ENCODE measurements around the gene PLCXD1.
"Not testable (repeated sequence)": the region's sequence is repeated elsewhere in the genome, so short reads cannot be mapped to it uniquely, and the experiment has no call there.

Gene PLCXD1

DNA sequence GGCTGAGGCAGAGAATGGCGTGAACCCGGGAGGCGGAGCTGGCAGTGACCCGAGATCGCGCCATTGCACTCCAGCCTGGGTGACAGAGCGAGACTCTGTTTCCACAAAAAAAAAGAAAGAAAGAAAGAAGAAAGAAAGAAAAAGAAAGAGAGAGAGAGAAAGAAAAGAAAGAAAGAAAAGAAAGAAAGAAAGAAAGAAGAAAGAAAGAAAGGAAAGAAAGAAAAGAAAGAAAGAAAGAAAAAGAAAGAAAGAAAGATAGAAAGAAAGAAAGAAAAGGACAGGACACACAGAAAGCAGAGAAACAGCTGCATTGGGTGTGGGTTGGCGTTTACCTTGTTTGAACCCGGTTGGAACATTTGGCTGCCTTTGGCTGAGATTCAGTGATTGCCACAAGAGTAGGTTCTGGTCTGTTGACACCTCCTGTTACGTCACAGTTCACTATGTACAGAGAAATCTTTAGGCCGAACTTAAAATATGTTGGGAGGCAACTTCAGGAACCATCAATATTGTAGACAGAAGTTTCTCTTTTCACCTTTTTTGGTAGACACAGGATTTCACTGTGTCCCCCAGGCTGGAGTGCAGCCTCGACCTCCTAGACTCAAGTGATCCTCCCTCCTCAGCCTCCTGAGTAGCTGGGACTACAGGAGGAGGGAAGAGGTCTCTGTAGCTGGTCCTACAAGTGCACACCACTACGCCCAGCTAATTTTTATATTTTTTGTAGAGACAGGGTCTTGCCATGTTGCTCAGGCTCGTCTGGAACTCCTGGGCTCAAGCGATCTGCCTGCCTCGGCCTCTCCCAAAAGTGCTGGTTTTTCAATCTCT is 16.3 kb upstream of the PLCXD1 start:
- no peak for DNase-seq

DNA sequence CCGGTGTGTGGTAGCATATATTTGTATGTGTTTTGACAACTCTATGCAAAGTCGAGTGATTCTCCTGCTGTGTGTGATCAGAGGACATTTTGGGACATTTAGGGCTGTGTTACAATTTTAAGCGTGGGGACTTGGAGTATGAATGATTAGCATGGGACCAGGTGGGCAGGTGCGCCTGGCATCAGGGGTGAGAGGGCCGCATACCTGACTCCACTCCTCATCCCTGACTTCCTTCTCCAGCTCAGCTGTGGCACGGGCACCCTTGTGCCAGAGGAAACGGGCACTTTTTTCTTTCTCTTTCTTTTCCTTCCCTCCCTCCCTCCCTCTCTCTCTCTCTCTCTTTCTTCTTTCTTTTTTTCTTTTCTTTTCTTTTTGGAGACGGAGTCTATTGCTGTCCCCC is 15.7 kb upstream of the PLCXD1 start:
- no peak for DNase-seq

DNA sequence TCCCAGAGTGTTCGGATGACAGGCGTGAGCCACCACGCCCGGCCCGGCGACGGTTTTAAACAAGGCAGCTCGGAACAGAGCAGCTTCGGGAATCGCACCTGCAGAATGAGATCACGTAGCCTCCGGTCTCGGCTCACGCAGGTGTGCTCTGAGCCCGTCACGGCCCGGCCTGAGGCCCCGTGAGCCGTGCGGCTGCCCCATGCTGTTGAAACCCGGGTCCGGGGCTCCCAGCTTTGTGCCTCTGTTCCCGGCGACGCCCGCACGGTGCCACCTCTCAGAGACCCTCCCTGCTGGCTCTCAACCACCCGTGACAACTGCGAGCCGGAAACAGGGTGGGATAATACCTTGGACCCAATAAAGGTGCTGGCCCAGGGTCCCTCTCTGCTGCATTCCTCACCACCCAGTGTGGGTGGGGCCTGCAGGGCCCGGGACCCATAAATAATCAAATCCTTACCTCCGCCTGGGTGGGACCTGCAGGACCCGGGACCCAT is 13.4 kb upstream of the PLCXD1 start:
- DNase-seq = no peak

DNA sequence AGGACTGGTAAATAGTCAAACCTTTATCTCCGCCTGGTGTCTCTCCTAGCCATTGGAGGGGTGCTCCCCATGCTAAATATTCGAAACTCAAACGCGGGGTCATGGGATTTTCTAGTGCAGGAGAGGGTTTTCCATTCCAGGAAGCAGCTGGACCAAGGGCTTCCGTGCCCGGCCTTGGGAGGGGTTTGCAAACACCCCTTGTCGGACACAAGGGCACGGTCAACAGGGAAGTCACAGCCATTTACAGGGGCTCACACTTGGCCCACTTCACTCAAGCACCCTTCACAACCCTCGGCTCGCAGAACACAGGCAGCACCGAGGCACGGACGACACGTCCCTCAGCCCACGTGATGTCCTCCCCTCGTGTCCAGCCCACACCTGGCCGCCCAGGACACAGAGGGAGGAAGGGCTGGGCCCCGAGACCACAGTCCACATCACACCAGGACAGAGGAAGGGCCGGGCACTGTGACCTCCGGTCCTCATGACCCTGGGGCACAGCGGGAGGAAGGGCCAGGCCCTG is 10.3 kb upstream of the PLCXD1 start:
- no peak for DNase-seq

DNA sequence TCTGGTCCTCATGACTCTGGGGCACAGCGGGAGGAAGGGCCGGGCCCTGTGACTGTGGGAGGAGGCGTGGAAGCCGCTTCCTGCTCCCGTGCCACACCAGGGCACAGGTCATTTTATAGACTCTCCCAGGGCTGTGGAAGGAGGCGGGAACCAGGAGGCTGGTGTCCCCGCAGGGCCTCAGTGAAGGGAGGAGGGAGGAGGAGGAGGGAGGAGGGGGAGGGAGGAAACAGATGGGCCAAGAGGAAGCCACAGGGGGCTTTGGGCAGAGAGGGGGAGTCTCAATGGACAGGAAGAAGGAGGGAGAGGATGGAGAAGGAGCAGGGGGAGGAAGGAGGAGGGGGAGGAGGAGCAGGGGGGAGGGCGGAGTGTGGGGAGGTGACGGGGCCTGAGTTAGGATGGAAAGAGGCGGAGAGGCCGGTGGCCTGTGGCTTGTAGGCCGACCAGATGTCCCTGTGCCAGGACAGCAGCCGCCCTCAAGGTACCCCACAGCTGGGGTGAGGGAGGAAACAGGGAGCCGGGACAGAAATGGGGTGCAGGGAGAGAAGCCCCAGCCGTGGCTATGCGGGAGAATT is 6.2 kb upstream of the PLCXD1 start:
- DNase-seq = no peak

DNA sequence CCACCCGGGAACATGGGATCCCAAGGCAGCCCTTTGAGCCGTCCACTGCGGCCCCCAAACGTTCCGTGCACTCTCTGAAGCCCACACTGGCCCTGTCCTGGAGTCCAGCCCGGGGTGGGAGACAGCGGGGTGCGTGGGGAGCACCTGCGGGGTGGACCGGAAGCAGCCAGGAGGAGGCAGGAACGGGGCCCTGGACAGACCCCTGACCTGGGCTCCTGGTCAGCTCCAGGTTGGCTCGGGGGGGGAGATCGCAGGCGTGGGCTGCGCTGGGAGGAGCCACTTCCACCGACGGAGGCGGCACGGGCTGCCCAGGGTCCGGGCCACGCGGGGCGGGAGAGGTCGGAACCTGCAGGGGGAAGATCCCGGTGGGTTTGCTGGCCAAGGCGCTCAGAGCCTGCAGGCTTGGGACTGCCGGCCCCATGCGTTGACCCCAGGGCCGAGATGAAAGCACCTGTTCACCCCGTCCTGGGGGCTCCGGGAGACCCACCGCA is 5.7 kb upstream of the PLCXD1 start:
- DNase-seq = no peak

DNA sequence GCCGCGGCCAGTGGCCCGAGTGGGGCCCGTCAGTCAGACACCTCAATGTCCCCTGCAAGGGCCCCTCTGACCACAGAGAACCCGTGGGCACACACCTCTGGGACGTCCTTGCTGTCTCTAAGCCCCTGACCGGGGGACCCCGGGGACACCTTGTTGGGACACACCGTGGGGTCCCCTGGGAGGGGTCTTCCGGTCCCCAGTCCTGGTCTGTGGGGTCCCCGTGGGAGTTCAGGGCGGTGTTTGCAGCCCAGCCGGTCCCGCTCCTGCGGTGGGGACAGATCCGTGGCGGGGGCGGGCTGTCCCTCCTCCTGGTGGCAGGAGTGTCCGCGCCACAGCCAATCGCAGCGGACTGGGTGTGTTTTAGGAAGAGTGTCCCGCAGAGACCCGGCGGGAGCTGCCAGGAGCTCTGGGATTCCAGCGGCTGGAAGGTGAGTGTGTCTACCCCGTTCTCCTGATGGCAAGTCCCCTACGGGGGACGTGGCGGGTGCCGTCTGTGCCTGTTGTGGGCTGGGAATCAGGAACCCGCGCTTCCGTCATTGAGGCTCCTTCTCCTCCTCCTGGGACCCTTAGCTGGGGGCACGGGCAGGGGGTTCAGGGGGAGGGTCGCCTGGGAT is 5.1 kb upstream of the PLCXD1 start:
- no peak for DNase-seq

DNA sequence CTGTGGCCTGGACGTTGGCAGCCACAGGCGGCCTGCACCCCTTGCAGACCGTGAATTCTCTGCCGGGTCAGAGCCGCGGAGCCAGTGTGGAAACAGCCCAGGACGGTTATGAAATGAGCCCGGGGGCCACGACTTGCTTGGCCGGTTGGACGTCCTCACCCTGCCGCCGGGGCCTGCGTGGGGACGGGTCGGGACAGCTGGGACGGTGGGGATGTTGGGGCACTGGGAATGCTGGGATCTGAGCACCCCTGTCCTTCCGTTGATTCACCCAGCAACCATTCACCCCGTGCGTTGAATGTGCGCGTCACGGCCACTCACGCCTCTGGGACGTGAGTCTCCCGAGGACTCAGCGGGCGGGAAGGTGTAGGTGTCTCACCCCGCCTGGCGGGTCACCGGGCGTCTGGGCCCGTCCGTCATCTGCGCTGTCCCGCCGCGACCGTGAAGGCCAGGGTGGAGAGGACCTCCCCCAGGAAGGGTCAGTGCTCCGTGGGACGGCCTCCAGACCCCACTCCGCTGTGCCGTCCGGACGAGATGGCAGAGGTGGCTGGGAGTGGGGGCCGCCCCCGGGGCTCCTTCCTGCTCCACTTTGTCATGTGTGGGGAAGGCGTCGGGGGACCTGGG is 4.5 kb upstream of the PLCXD1 start:
- DNase-seq = no peak

DNA sequence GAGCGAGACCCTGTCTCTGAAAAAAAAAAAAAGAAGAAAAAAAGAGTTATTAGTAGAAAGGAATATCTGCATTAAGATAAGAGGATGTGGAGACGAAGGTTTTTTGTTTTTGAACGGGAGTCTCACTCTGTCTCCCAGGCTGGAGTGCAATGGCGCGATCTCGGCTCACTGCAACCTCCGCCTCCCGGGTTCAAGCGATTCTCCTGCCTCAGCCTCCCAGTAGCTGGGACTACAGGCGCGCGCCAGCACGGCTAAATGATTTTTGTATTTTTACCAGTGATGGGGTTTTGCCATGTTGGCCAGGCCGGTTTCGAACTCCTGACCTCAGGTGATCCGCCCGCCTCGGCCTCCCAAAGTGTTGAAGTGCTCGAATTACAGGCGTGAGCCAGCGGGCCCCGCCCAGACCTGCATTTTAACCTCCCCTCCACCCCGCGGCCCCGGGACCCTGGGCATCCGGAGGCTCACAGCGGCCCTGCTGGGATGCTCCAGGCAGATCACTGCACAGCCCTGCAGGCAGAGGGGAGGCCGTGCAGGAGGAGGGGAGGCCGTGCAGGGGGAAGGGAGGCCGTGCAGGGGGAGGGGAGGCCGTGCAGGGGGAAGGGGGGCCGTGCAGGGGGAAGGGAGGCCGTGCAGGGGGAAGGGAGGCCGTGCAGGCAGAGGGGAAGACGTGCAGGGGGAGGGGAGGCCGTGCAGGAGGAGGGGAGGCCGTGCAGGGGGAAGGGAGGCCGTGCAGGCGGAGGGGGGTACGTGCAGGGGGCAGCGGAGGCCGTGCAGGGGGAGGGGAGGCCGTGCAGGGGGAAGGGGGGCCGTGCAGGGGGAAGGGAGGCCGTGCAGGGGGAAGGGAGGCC is 1.2 kb upstream of the PLCXD1 start:
- DNase-seq = not testable (repeated sequence)

DNA sequence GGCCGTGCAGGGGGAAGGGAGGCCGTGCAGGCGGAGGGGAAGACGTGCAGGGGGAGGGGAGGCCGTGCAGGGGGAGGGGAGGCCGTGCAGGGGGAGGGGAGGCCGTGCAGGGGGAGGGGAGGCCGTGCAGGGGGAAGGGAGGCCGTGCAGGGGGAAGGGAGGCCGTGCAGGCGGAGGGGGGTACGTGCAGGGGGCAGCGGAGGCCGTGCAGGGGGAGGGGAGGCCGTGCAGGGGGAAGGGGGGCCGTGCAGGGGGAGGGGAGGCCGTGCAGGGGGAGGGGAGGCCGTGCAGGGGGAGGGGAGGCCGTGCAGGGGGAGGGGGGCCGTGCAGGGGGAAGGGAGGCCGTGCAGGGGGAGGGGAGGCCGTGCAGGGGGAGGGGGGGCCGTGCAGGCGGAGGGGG is 459 bp upstream of the PLCXD1 start:
- not testable (repeated sequence) for DNase-seq

DNA sequence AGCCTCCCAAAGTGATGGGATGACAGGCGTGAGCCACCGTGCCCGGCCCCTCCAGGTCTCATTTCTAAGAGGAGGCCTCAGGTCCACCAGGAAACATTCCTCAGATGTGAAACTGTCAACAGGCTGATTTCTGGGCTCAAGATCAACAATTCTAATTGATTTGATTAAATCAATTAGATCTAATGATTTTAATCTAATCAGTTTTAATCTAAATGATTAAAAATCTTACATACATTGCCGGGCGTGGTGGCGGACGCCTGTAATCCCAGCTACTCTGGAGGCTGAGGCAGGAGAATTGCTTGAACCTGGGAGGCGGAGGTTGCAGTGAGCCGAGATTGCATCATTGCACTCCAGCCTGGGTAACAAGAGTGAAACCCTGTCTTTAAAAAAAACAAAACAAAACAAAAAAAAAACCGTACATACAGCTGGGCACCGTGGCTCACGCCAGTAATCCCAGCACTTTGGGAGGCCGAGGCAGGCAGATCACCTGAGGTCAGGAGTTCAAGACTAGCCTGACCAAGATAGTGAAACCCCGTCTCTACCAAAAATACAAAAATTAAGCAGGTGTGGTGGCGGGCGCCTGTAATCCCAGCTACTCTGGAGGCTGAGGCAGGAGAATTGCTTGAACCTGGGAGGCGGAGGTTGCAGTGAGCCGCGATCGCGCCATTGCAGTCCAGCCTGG is 960 bp downstream of the PLCXD1 start:
- not testable (repeated sequence) for DNase-seq

DNA sequence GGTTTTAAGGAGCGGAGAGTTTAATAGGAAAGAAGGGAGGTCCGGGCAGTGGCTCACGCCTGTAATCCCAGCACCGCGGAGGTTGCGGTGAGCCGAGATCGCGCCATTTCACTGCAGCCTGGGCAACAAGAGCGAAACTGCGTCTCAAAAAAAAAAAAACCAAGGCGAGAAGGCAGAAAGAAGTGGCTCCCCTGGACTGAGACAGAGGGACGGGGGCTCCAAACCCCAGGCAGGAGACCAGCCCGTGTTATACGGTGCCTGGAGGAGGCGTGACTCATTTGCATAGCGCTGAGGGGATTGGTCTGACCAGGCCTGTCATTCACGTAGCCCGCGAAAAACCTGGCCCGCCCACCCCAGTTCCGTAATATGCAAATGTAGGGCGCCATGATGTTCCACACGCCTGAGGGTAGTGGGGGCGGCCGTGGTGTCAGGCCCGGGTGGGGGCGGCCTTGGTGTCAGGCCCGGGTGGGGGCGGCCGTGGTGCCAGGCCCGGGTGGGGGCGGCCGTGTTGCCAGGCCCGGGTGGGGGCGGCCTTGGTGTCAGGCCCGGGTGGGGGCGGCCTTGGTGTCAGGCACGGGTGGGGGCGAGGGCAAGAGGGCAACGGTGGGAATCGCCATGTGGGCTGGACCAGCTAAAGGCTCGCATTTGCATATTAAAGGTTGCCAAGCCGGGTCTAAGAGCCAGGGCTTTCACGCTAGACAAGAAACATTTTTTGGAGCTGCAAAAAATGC is 2.1 kb downstream of the PLCXD1 start:
- no peak for DNase-seq

DNA sequence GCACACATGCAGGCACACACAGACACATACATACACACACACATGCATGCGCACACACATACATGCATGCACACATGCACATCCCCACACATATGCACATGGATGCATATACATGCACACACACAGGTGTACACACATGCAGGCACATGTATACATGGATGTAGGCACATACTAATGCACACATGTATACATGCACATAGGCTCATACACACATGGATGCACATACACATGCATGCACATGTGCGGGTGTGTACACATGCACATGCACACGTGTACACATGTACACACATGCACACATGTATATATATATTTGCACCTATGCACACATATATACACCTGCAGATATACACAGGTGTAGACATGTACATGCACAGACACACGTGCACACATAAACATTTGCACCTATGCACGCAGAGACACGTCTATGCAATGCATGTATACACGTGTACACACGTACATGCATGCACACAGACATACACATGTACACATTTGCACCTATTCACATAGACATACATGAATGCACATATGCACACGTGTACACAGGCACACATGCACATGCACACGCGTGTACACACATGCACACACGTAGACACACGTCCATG is 4.0 kb downstream of the PLCXD1 start:
- no peak for DNase-seq

DNA sequence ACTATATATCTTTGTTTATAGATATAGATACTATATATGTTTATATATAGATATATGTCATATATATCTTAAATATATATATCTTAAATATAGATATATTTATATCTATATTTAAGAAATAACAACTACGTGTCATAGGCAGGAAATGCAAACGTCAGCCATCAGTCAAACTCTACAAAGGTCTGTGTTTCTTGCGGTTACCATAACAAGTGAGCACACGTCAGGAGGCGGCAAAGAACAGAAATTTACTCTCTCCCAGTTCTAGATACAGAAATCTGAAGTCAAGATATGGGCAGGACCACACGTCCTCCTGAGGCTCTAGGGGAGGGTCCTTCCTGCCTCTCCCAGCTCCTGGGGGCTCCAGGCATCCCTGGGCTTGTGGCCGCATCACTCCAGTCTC is 6.5 kb downstream of the PLCXD1 start:
- DNase-seq = no peak

DNA sequence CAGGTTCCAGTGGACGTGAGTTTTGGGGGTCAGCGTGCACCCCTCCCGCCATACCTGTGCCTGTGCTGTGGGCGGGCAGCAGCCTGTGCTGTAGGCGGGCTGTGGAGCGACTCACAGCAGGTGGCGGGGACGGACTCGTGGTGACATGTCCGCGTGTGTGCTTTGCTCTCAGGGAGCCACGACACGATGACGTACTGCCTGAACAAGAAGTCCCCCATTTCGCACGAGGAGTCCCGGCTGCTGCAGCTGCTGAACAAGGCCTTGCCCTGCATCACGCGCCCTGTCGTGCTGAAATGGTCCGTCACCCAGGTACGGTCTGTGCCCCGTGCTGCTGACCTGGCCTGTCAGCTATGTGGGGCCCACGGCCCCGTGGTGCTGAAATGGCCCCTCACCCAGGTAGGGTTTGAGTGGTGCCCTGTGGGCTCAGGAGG is 7.4 kb downstream of the PLCXD1 start:
- no peak for DNase-seq

DNA sequence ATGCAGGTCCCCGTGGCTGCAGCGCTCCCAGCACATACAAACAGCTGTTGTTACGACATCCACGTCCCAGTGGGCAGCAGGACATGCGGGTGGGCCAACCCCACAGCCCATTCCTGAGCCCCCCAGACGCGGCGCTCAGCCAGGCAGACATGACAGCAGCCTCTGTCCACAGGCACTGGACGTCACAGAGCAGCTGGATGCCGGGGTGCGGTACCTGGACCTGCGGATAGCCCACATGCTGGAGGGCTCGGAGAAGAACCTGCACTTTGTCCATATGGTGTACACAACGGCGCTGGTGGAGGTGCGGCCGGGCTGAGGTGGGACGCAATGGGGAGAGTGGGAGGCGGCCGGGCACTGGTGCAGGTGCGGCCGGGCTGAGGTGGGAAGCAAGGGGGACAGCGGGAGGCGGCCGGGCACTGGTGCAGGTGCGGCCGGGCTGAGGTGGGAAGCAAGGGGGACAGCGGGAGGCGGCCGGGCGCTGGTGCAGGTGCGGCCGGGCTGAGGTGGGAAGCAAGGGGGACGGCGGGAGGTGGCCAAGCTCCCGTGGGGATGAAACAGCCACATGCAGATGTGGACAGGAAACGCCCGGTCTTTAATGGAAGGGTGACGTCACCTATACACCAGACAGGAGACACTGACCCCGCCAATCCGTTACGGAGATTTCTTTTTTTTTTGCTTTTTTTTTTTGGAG is 9.4 kb downstream of the PLCXD1 start:
- DNase-seq = no peak

DNA sequence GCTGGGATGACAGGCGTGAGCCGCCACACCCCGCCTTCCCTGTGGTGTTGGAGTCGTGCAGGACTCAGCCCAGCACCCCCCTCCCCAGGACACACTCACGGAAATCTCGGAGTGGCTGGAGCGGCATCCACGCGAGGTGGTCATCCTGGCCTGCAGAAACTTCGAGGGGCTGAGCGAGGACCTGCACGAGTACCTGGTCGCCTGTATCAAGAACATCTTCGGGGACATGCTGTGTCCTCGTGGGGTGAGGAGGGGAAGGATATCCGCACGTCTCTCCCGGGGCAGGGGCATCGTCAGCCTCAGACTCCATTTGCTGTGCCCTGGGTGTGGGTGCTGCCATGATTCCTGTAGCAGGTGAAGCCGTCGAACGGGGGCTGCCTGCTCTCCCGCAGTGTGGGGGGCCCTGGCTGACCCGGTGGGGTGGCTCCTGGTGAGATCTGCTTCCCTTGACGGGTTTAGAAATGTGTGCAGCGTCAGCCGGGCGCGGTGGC is 10.3 kb downstream of the PLCXD1 start:
- no peak for DNase-seq

DNA sequence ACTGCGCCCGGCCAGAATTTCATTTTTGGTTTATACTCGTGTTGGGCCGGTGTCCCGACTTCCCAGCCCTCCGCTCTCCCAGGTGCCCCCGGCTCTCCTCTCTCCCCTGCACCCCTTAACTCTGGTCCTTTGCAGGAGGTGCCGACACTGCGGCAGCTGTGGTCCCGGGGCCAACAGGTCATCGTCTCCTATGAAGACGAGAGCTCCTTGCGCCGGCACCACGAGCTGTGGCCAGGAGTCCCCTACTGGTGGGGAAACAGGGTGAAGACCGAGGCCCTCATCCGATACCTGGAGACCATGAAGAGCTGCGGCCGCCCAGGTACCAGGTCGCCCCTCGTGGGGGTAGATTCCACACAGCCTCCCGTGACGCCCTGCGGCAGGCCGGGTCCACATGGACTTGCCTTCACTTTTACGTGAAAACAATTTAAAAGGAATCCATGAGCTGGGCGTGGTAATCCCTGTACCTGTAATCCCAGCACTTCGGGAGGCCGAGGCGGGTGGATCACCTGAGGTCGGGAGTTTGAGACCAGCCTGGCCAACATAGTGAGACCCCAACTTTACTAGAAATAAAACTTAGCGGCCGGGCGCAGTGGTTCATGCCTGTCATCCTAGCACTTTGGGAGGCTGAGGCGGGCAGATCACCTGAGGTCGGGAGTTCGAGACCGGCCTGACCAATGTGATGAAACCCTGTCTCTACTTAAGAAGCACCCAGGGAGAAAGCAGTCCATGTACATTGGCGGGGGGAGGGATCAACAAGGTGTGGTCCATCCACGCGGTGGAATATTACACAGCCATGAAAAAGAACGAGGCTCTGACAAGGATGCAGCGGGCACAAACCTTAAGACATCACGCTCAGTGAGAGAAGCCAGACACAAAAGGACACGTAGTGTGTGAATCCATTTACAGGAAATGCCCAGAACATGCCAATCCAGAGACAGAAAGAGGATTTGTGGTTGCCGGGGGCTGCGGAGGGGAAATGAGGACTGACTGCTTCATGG is 12.0 kb downstream of the PLCXD1 start:
- DNase-seq = no peak

Measured in NCI-H1417 (cell line).